ENCODE data around the gene TDG. TPM values are rescaled to one million over a fixed set of nuclear protein-coding genes. Genes with fewer than 3 reads are reported as not detected.
"Not testable (repeated sequence)": the region's sequence is repeated elsewhere in the genome, so short reads cannot be mapped to it uniquely, and the experiment has no call there.

The TDG gene
- total RNA-seq, 1 experiment from 2014 or later = 70.3 TPM

GRCh38 chr12:104036143-104036542 lies 70.5 kb downstream of the TDG start:
- not testable (repeated sequence) for H4K8ac ChIP-seq (replicated peaks; ENCODE audit: insufficient read length, low read depth, low read length); H3K4ac ChIP-seq (ENCODE audit: low read depth, low read length); H2BK5ac ChIP-seq (ENCODE audit: insufficient read length, low read length)

More at GRCh38 chr12:104036143-104036542, 70.5 kb downstream of the TDG start:
- H3K14ac ChIP-seq (ENCODE audit: insufficient read depth, low read length); H2BK12ac ChIP-seq (ENCODE audit: insufficient read length, low read depth, low read length); H2BK15ac ChIP-seq (ENCODE audit: low read depth, low read length); H3K9ac ChIP-seq (ENCODE audit: extremely low read depth, insufficient read length, low read length); H3K9me3 ChIP-seq (ENCODE audit: control insufficient read depth, low read depth, low read length); H3K4me3 Mint-ChIP-seq; H3K56ac ChIP-seq (ENCODE audit: insufficient read length, low read depth, low read length); H3K23ac ChIP-seq (ENCODE audit: insufficient read length, low read depth, low read length); H3K4me1 Mint-ChIP-seq; H4K20me1 ChIP-seq (ENCODE audit: control insufficient read depth, insufficient read depth, insufficient read length); H3K27ac Mint-ChIP-seq; H3K27ac ChIP-seq (ENCODE audit: insufficient read length, low read depth, low read length); H3T11ph ChIP-seq (ENCODE audit: low read length); H3K23me2 ChIP-seq (ENCODE audit: insufficient read length, low read depth, low read length, poor library complexity, severe bottlenecking); H3K36me3 Mint-ChIP-seq (ENCODE audit: insufficient read depth in 1 of 3, low read depth in 3 of 3); H4K91ac ChIP-seq (ENCODE audit: insufficient read length, low read depth, low read length); H2AK5ac ChIP-seq (ENCODE audit: insufficient read length, low read length); H3K79me1 ChIP-seq (ENCODE audit: insufficient read depth, low read depth, low read length, poor library complexity, severe bottlenecking); H3K27me3 ChIP-seq (ENCODE audit: insufficient read depth, low read length); H3K4me2 ChIP-seq (ENCODE audit: insufficient read depth, insufficient read length, low read length); H2BK120ac ChIP-seq (ENCODE audit: low read depth, low read length, poor library complexity, severe bottlenecking); H4K5ac ChIP-seq (ENCODE audit: insufficient read length, low read depth, low read length); H2BK20ac ChIP-seq (ENCODE audit: low read depth, low read length, poor library complexity, severe bottlenecking); H3K18ac ChIP-seq (ENCODE audit: insufficient read length, low read depth, low read length); H3K4me1 ChIP-seq (ENCODE audit: insufficient read depth, low read length); H3K9me3 Mint-ChIP-seq; H3K79me2 ChIP-seq (ENCODE audit: insufficient read depth, low read length); H2AFZ ChIP-seq (ENCODE audit: low read length); DNase-seq: not testable (repeated sequence)
- WGBS (ENCODE audit: extremely low coverage, insufficient read length, low lambda C conversion rate) = no CpG with 5 or more reads among the region's 2 CpGs
- H3K27me3 Mint-ChIP-seq (ENCODE audit: low read depth) = peaks cover 33% of the 10 kb centered on the region

Other genes starting within 250 kb of the TDG start
- 13.3 and 13.6 TPM in 2 replicates for gene NT5DC3, start 124.6 kb upstream of the TDG start, total RNA-seq (2021)
- 737 and 747 TPM in 2 replicates for gene HSP90B1, start 35.5 kb upstream of the TDG start, total RNA-seq (2021)
- 2.9 and 3.8 TPM in 2 replicates for gene GLT8D2, start 84.3 kb downstream of the TDG start, total RNA-seq (2021)
- gene HCFC2, start 98.7 kb downstream of the TDG start, total RNA-seq (2021) = 1.4 and 1.9 TPM in 2 replicates
- gene NFYB, start 172.3 kb downstream of the TDG start, total RNA-seq (2021) = 52.1 and 52.5 TPM in 2 replicates
- gene TXNRD1, start 249.9 kb downstream of the TDG start, total RNA-seq (2021) = 93.6 and 100 TPM in 2 replicates

All from H9 (cell line).